HG03565 (cell line): Measurements from ENCODE around the gene POLG.
"Not testable (repeated sequence)": the region's sequence is repeated elsewhere in the genome, so short reads cannot be mapped to it uniquely, and the experiment has no call there.

Experiments used
- ATAC-seq: cut with Tn5 transposase; IDR thresholded peaks from one replicate; pipeline ENCODE4 v1.9.1; 2021; ENCODE audit warnings: mild to moderate bottlenecking, moderate library complexity; ENCODE audit not compliant: unreplicated experiment

POLG gene

DNA sequence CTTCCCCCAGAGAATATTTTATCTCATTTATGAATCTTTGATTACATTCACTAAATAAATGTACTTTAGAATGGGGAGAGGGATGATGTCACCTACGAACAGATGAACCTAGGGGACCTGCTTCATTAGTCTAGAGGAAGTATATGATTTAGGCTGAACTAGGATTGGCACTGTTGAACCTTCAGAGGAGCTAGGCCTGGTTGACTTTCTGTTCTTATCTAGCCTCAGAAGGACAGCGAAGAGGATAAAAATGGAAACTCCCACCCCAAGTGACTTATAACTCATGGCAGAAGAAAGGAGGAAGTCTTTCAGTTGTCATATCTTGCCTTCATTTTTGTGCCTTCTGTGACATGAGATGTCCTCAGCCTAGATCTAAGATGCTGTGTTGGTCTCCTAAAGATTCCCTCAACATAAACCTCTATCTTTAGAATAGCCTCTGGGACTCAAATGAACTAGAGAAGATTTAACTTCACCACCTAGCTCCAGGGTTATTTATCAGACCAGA is 42.6 kb downstream of the POLG start:
- no peak for ATAC-seq

DNA sequence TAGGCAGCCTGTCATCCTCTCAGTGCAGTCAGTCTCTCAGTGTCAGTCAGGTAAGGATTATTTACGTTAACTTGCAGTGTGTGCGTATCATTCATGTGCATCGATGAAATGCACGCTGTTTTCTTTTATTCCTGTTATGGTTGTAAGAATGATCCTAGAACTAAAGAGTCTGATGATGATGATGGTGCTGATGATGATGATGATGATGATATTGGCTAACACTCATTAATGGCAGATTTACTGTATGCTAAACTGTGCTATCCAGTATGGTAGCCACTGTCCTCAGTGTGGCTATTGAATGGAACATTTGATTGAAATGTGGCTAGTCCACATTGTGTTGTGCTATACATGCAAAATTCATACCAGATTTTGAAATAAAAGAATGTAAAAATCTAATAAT is 51.4 kb downstream of the POLG start:
- no peak for ATAC-seq

DNA sequence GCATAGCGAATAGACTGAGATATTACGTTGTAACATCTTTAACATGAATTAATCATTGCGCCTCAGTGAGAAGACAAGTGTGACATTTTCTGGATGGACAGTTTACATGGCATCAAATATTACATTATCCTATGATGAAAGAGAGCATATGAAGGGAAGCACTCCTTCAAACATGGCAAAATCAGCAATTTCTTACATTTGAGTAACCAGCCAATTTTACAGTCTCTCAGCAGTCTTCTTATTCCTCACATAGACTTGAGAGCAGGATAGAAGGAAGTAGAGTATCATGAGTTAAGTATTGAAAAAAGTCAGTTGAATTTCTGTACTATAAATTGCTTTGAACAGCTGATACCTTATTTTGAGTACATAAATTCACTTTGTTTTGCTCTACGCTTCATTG is 52.0 kb downstream of the POLG start:
- ATAC-seq, result no peak

DNA sequence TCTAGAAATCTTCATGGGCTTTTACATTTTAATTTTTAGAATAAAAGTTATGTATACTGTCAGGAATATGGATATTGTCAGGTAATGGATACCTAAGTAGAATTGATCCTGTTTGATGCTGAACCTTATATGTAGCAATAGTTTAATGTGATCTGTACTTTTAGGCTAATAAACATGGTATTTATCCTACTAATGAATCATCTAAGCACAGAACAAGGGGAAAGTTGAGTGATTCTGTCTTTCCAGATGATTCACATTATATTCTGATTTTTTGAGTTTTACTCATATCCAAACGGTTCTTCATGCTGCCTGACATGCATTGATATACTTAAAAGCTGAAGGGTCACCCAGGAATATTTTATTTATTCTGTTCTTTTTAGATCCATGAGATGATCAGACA is 56.3 kb downstream of the POLG start:
- no peak for ATAC-seq

DNA sequence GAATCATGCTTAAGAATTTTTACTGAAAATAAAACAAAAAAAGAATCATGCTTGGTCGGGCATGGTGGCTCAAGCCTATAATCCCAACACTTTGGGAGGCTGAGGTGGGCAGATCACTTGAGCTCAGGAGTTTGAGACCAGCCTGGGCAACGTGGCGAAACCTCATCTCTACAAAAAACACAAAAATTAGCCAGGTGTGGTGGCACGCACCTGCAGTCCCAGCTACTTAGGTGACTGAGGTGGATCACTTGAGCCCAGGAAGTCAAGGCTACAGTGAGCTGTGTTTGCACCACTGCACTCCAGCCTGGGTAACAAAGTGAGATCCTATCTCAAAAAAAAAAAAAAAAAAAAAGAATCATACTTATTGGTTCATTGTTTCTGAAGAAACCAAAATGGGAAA is 57.3 kb downstream of the POLG start:
- ATAC-seq, result not testable (repeated sequence)
